ENCODE data around the gene CEP44.

Gene CEP44

GRCh38 chr4:174262624-174263444 is 20.9 kb upstream of the CEP44 start:
- H3K36me3 Mint-ChIP-seq (ENCODE audit: low read depth), result peaks cover 30% of the 10 kb centered on the region
- no peak overlapping the region for H3K4me3 Mint-ChIP-seq
- peaks cover 19% of the 10 kb centered on the region for H3K4me1 Mint-ChIP-seq (ENCODE audit: low read depth)
- no peaks in the 10 kb centered on the region for H3K9me3 Mint-ChIP-seq
- peak overlapping the region; percentile 36 for H3K27ac Mint-ChIP-seq
- H3K27me3 Mint-ChIP-seq, result no peaks in the 10 kb centered on the region
- DNase-seq, result no peak

DNA sequence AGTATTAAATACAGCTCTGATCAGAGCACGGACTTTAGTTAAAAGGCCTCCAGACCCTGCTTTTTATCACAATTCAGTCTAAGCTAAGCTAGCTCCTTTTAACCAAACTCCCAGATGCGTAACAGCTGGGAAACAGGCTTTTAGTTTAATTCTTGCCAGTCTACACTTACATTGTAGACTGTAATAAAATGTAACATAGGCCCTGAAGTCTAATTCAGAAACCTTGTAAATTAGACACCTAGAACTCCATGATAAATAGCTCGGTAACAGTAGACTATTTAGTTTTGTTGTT is 20.3 kb upstream of the CEP44 start:
- Mint-ChIP-seq H3K9me3 (no peaks in the 10 kb centered on the region), H3K36me3 (ENCODE audit: low read depth) (peaks cover 29% of the 10 kb centered on the region), H3K4me1 (ENCODE audit: low read depth) (peaks cover 19% of the 10 kb centered on the region), H3K27ac (no peak overlapping the region), H3K4me3 (no peak overlapping the region), H3K27me3 (no peaks in the 10 kb centered on the region)
- no peak for DNase-seq

DNA sequence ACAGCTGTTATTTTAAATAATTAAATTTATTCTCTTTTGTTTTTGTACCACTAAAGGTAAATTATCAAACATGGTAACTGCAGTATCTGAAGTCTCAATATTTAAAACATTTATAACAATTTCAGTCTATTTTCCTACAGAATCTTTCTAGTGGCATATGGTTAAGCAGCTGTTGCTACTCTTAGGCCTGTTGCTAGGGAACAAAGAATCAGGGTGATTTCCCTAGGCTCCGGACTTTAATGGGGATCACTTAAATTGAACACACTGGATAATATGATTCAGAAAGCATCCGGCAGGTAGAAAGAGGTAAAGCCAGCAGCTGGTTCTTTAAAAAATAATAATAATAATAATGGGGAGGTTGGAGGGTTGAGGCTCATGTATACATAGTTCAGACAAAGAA is 17.8 kb upstream of the CEP44 start:
- H3K4me3 Mint-ChIP-seq, result no peak overlapping the region
- H3K36me3 Mint-ChIP-seq (ENCODE audit: low read depth), result peaks cover 24% of the 10 kb centered on the region
- H3K27me3 Mint-ChIP-seq, result no peaks in the 10 kb centered on the region
- DNase-seq, result no peak
- H3K27ac Mint-ChIP-seq, result no peak overlapping the region
- peaks cover 21% of the 10 kb centered on the region for H3K4me1 Mint-ChIP-seq (ENCODE audit: low read depth)
- no peaks in the 10 kb centered on the region for H3K9me3 Mint-ChIP-seq

DNA sequence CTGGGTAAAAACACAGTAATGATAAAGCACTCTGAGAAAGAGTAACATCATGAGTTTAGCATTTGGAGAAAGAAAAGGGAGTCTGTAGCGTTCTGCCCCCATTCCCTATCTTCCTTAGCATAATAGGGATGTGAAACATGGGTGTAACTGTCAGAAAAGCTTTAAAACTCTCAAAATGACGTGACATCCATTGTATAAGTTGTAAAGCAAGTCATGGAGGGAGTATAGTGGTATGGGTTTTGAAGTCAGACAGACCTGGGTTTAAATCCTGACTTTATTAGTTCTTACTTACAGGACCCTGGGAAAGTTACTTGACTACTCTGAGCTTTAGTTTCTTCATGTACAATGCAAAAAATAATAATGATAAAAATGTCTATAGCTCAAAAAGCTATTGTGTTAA is 17.3 kb upstream of the CEP44 start:
- H3K9me3 Mint-ChIP-seq, result no peaks in the 10 kb centered on the region
- H3K27ac Mint-ChIP-seq, result no peak overlapping the region
- no peaks in the 10 kb centered on the region for H3K27me3 Mint-ChIP-seq
- no peak overlapping the region for H3K4me3 Mint-ChIP-seq
- H3K4me1 Mint-ChIP-seq (ENCODE audit: low read depth), result peaks cover 26% of the 10 kb centered on the region
- DNase-seq, result no peak
- H3K36me3 Mint-ChIP-seq (ENCODE audit: low read depth), result peaks cover 25% of the 10 kb centered on the region

DNA sequence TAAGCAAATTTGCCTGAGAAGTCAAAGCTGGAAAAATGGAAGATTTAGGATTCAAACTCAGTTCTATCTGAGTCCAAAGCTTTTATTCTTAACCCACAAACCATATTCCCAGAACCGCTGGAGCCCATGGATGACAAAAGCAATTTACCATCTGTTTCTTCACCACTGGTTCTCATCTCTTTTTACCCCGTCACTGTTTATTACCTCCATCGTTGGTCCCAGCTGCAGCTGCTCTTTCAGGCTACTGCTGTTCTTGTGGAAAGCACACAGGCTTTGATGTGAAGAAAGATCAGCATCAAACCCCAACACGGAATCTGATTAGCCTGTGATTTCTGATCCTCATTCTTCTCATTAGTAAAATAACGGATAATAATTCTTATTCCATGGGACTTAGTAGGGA is 9.8 kb upstream of the CEP44 start:
- no peaks in the 10 kb centered on the region for H3K27me3 Mint-ChIP-seq
- H3K27ac Mint-ChIP-seq, result no peak overlapping the region
- DNase-seq, result no peak
- peaks cover 14% of the 10 kb centered on the region for H3K36me3 Mint-ChIP-seq (ENCODE audit: low read depth)
- H3K4me3 Mint-ChIP-seq, result no peak overlapping the region
- no peaks in the 10 kb centered on the region for H3K9me3 Mint-ChIP-seq
- peaks cover 50% of the 10 kb centered on the region for H3K4me1 Mint-ChIP-seq (ENCODE audit: low read depth)

DNA sequence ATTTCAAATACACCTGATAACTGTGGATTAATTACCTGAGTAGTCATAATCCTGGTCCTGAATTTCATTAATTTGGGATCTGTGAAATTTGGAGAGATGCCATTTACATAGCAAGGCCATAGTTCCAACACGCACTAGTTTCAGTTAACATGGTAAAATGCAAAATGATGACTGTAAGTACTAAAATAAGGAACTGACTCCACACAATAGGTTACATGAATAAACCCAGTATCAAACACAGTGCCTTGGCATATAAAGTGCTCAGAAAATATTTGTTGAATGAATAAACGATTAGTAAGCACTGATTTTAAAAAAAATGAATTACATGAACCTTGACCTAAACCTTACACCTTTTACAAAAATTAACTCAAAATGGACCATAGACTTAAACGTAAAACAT is 9.3 kb upstream of the CEP44 start:
- H3K4me3 Mint-ChIP-seq, result no peak overlapping the region
- H3K27me3 Mint-ChIP-seq, result no peaks in the 10 kb centered on the region
- no peak for DNase-seq
- no peaks in the 10 kb centered on the region for H3K9me3 Mint-ChIP-seq
- H3K27ac Mint-ChIP-seq, result no peak overlapping the region
- peaks cover 16% of the 10 kb centered on the region for H3K36me3 Mint-ChIP-seq (ENCODE audit: low read depth)
- peaks cover 55% of the 10 kb centered on the region for H3K4me1 Mint-ChIP-seq (ENCODE audit: low read depth)

DNA sequence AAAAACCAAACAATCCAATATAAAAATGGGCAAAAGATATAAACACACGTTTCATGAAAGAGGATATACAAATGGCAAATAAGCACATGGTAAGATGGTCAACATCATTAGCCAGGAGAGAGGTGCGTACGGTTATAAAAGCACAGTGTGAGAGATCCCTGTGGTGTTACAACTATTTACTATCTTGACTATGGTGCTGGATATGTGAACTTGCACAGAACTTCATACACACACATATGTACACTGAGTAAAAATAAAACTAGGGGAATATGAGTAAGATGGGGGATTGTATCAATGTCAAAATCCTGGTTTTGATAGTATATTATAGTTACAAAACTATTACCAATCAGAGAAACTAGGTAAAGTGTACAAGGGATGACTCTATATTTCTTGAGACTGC is 8.6 kb upstream of the CEP44 start:
- Mint-ChIP-seq H3K9me3 (no peaks in the 10 kb centered on the region), H3K4me1 (ENCODE audit: low read depth) (peaks cover 61% of the 10 kb centered on the region), H3K36me3 (ENCODE audit: low read depth) (peaks cover 23% of the 10 kb centered on the region), H3K4me3 (no peak overlapping the region), H3K27ac (no peak overlapping the region), H3K27me3 (no peaks in the 10 kb centered on the region)
- DNase-seq, result no peak

DNA sequence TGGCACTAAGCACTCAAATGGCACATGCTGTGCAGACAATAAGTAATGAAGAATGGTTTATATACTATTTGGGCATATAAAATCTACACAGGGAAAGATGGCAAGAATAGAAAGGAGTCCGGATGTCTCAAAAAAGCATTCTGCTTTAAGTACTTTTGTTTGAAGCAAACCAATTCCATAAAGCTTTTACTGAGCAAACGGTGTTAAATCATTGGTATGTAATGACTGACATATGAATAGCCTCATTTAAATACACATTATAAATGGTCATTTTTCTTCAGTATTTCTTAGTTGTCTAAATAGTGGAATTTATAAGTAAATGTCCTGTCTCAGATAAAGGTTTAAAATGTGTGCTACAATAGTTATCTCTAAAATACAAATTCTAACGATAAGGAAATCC is 6.3 kb upstream of the CEP44 start:
- H3K9me3 Mint-ChIP-seq, result no peaks in the 10 kb centered on the region
- peaks cover 26% of the 10 kb centered on the region for H3K36me3 Mint-ChIP-seq (ENCODE audit: low read depth)
- DNase-seq, result no peak
- no peak overlapping the region for H3K4me3 Mint-ChIP-seq
- peaks cover 72% of the 10 kb centered on the region for H3K4me1 Mint-ChIP-seq (ENCODE audit: low read depth)
- H3K27ac Mint-ChIP-seq, result no peak overlapping the region
- no peaks in the 10 kb centered on the region for H3K27me3 Mint-ChIP-seq

- no peak for DNase-seq
- H3K4me3 Mint-ChIP-seq, result no peak overlapping the region
- H3K27me3 Mint-ChIP-seq, result no peaks in the 10 kb centered on the region
- peaks cover 27% of the 10 kb centered on the region for H3K36me3 Mint-ChIP-seq (ENCODE audit: low read depth)
- H3K27ac Mint-ChIP-seq, result no peak overlapping the region
- no peaks in the 10 kb centered on the region for H3K9me3 Mint-ChIP-seq
- peaks cover 71% of the 10 kb centered on the region for H3K4me1 Mint-ChIP-seq (ENCODE audit: low read depth)
These were observed 5.2 kb upstream of the CEP44 start for GRCh38 chr4:174278467-174278866.

GRCh38 chr4:174279433-174280155 is 4.1 kb upstream of the CEP44 start:
- H3K27ac Mint-ChIP-seq, result no peak overlapping the region

GRCh38 chr4:174281182-174281737 is 2.5 kb upstream of the CEP44 start:
- H3K9me3 Mint-ChIP-seq, result no peaks in the 10 kb centered on the region
- DNase-seq, result no peak
- H3K36me3 Mint-ChIP-seq (ENCODE audit: low read depth), result peaks cover 38% of the 10 kb centered on the region
- peaks cover 70% of the 10 kb centered on the region for H3K4me1 Mint-ChIP-seq (ENCODE audit: low read depth)
- H3K4me3 Mint-ChIP-seq, result no peak overlapping the region
- H3K27me3 Mint-ChIP-seq, result no peaks in the 10 kb centered on the region
- H3K27ac Mint-ChIP-seq, result no peak overlapping the region

More at GRCh38 chr4:174279433-174280155, 4.1 kb upstream of the CEP44 start:
- no peak for DNase-seq
- H3K36me3 Mint-ChIP-seq (ENCODE audit: low read depth), result peaks cover 36% of the 10 kb centered on the region
- peaks cover 66% of the 10 kb centered on the region for H3K4me1 Mint-ChIP-seq (ENCODE audit: low read depth)
- H3K4me3 Mint-ChIP-seq, result no peak overlapping the region
- no peaks in the 10 kb centered on the region for H3K9me3 Mint-ChIP-seq
- H3K27me3 Mint-ChIP-seq, result no peaks in the 10 kb centered on the region

GRCh38 chr4:174281901-174282300 is 1.8 kb upstream of the CEP44 start:
- H3K27ac Mint-ChIP-seq, result no peak overlapping the region
- peaks cover 43% of the 10 kb centered on the region for H3K36me3 Mint-ChIP-seq (ENCODE audit: low read depth)
- peak overlapping the region; percentile 99 for H3K4me3 Mint-ChIP-seq
- no peak for DNase-seq
- no peaks in the 10 kb centered on the region for H3K9me3 Mint-ChIP-seq
- H3K27me3 Mint-ChIP-seq, result no peaks in the 10 kb centered on the region
- peaks cover 74% of the 10 kb centered on the region for H3K4me1 Mint-ChIP-seq (ENCODE audit: low read depth)

DNA sequence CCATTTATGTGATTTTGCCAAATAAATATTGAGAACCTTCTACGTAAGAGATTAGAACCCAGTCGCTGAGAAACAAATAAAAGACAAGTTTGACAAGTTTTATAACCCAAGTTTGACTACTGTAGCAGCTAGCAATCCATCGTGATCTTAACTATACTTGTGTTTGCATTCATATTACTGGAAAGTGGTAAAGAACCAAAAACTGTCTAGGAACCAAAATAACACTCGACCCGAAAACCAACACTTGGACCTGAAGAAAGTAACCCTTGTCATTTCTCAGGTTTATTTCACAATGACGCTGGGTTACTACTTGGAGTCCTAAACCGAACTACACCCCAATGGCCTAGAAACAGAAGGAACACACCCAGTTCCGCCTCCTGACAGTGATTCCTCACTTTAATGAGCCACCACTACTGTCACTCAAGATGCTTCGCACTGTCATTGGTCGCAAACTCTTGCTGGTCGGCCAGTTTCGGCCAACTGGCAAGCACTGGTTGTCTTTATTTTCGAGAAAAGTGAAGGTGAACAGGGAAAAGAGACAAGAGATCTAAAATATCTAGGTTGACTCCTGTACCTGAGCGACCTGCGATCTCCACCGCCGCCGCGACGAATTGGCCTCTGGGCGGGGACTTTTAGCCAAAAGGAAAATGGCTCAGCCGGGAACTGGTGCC is 740 bp upstream of the CEP44 start:
- Mint-ChIP-seq H3K4me3 (peak overlapping the region; percentile 99), H3K36me3 (ENCODE audit: low read depth) (peaks cover 49% of the 10 kb centered on the region), H3K27me3 (no peaks in the 10 kb centered on the region), H3K4me1 (ENCODE audit: low read depth) (peaks cover 72% of the 10 kb centered on the region), H3K27ac (peak overlapping the region; percentile 99), H3K9me3 (no peaks in the 10 kb centered on the region)
- peak; percentile 79 for DNase-seq

- no peaks in the 10 kb centered on the region for H3K27me3 Mint-ChIP-seq
- DNase-seq, result no peak
- no peaks in the 10 kb centered on the region for H3K9me3 Mint-ChIP-seq
- H3K4me3 Mint-ChIP-seq, result peak overlapping the region; percentile 99
- H3K4me1 Mint-ChIP-seq (ENCODE audit: low read depth), result peaks cover 68% of the 10 kb centered on the region
- H3K36me3 Mint-ChIP-seq (ENCODE audit: low read depth), result peaks cover 43% of the 10 kb centered on the region
- H3K27ac Mint-ChIP-seq, result peak overlapping the region; percentile 99
These were observed 776 bp downstream of the CEP44 start for GRCh38 chr4:174284487-174284886.

- Mint-ChIP-seq H3K27me3 (no peaks in the 10 kb centered on the region), H3K27ac (no peak overlapping the region), H3K9me3 (no peaks in the 10 kb centered on the region), H3K36me3 (ENCODE audit: low read depth) (peaks cover 37% of the 10 kb centered on the region), H3K4me3 (no peak overlapping the region), H3K4me1 (ENCODE audit: low read depth) (peaks cover 50% of the 10 kb centered on the region)
- DNase-seq, result no peak
These were observed 3.2 kb downstream of the CEP44 start for GRCh38 chr4:174286870-174287269.
